GM10847 (cell line): Measurements from ENCODE around the gene EDC3.
A peak's percentile ranks its signal among the peaks of the same experiment; 100 is the strongest.

Source experiments
- POLR2A ChIP-seq: IDR thresholded peaks from 2 replicates; pipeline ENCODE4 v1.6.1; 2011; ENCODE audit not compliant: insufficient read length; ENCODE audit errors: extremely low read depth

The EDC3 gene

GRCh38 chr15:74695597-74696397, at the start of gene EDC3:
Gene EDC3, minus strand, starts transcription at chr15:74696024. Its CDS starts 20,900 bp downstream, at chr15:74675124.
- TF ChIP-seq POLR2A = peak; percentile 62

DNA sequence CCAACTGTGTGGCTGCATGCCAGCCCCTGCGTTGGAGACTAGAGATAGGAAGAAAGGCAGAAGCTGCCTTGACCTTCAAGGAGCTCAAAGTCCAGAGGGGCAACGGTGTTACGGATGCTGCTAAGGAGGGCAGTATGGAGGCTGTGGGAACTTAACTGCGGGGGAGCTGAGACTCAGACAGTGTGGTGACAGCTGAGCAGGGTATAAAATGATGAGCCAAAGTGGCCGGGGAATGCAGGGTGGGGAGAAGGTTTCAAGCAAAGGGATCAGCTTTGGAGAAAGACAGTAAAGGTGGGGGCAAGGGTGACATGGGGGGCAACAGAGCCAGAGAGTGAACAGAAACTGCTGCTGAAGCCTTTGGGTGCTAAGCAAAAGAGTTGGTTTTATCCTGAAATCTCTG, 46.6 kb upstream of the EDC3 start:
- no peak for TF ChIP-seq POLR2A

GRCh38 chr15:74735305-74735704, 39.5 kb upstream of the EDC3 start:
- TF ChIP-seq POLR2A = no peak

- no peak for TF ChIP-seq POLR2A
Observed at GRCh38 chr15:74733269-74733668, 37.4 kb upstream of the EDC3 start.

DNA sequence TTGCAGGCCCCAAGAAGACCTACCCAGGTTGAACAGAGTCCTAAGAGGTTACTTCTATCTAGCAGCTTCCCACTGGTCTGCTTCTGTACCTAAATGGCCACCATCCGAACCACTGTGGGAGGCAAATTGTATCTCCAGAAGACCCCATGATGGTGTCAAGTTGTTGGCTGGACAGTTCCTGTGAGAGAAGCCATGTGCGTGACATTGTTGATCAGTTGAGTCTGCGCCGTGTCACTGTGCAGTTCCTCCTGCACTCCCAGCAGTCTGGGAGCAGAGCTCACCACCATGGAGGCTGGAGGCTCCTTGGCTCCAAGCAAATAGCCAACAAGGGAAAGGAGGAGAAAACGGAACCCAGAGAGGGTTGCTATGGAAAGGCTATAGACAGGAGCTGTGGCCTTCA, 37.0 kb upstream of the EDC3 start:
- TF ChIP-seq POLR2A = no peak

DNA sequence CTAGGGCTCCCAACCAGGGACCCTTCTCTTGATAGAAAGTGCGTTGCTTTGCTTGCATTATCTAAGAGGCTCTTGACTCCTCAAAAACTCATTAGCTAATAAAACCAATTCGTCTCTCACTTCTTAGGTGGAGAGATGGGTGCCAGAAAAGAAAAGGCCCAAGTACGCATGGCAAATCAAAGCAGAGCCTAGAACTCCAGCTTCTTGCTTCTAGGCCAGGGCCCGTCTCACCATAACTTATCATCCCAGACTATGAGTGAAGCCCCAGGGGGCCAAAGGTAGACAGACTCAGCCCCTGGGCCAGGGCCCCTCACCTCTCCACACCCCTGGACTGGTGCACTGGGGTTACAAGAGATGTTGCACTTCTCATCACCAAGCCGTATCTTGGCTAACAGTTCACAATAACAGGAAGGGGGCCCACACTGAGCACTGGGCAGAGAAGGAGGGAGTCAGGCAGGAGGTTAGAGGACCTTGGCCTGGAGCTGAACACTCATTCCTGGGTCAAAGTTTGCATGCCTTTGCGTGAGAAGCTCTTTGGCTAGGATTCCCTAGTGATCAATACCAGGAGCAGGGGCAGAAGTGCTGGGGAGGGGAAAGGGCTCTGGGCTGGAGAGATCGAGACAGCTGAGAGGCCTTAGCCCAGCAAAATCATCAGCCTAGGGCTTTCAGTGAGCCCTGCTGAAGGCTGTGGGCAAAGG, 34.9 kb upstream of the EDC3 start:
- no peak for TF ChIP-seq POLR2A

- no peak for TF ChIP-seq POLR2A
Observed at GRCh38 chr15:74727727-74728126, 31.9 kb upstream of the EDC3 start.

- TF ChIP-seq POLR2A = no peak
Observed at GRCh38 chr15:74726774-74727164, 30.9 kb upstream of the EDC3 start.

- no peak for TF ChIP-seq POLR2A
Observed at GRCh38 chr15:74725845-74726773, 30.3 kb upstream of the EDC3 start.

DNA sequence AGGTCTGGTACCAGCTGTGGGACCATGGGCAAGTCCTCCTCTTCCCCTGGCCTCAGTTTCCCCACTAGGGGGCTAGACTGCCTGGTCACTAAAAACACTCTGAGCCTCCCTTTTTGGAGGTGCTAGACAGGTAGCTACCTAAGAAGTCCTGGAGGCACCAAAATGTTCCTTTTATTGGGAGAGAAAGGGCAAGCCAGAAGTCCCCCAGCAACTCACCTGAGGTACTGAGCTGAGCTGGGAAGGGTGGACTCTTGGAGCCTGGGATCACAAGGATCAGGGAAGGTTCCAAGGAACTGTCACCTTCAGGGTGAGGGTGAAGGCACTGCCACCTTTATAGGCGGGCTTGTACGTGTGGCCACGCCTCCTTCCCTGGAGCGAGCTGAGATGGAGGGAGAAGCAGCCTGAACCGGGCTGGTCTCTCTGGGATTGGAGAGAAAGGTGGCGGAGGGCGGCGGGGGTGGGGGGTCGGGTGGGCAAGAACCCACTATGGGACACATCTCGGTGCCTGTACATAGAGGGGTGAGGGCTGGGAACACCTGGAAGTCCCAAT, 29.5 kb upstream of the EDC3 start, which contains the start of gene CYP1A1:
Gene CYP1A1 (minus strand): TSS at position 304 of the 550 bp plus-strand sequence. CDS start 2,431 bp downstream, outside the sequence.
- no peak for TF ChIP-seq POLR2A

DNA sequence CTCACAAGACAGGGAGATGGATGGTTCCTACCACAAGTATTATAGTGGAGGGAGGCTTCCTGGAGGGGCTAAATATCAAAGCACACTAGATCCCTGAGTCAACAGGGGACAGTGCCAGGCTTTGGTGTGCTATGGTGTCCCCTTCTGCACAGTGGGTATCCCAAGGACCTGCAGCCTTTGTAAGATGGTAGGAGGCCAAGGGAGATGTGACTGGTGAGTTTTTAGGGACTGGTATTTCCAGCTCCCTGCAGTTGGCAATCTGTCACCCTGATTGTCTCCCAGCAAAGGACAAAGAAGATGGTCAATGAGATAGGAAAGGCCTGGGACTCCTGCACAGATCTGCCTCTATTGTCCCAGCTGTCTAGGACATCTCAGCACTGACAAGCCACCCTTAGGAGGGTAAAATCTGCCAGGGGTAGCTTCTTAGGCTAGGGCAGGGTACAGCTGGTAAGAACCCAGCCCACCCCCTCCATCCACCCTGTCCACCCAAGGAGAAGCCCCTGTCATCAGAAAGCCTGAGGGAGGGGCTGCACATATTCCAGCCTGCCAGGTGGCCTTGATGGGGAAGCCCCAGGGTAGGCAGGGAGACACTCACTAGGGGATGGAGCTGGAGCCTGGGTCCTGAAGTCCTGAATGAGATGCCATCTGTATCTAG, 28.9 kb upstream of the EDC3 start:
- no peak for TF ChIP-seq POLR2A

- no peak for TF ChIP-seq POLR2A
Observed at GRCh38 chr15:74723754-74724334, 28.0 kb upstream of the EDC3 start.

- TF ChIP-seq POLR2A = no peak
Observed at GRCh38 chr15:74723187-74723586, 27.4 kb upstream of the EDC3 start.

- no peak for TF ChIP-seq POLR2A
Observed at GRCh38 chr15:74722591-74722990, 26.8 kb upstream of the EDC3 start.
